KOPT-K1 (cell line): ENCODE results near the gene ADCY2.

Experiments
- H3K27ac ChIP-seq: fragments of 200-600 bp; sonication (generic); 2 replicates; pipeline ENCODE4 v1.5.1; 2016; ENCODE audit warnings: antibody characterized with exemption, mild to moderate bottlenecking, low read depth, low read length; ENCODE audit not compliant: poor library complexity, severe bottlenecking
- H3K36me3 ChIP-seq: fragments of 200-600 bp; sonication (generic); 2 replicates; pipeline ENCODE4 v1.5.1; 2017; ENCODE audit warnings: antibody characterized with exemption, mild to moderate bottlenecking, low read length, moderate library complexity; ENCODE audit not compliant: insufficient read depth
- H3K9me3 ChIP-seq: fragments of 200-600 bp; sonication (generic); 2 replicates; pipeline ENCODE4 v1.5.1; 2017; ENCODE audit warnings: antibody characterized with exemption, low read length, mild to moderate bottlenecking; ENCODE audit not compliant: insufficient read depth, poor library complexity, severe bottlenecking

The ADCY2 gene

DNA sequence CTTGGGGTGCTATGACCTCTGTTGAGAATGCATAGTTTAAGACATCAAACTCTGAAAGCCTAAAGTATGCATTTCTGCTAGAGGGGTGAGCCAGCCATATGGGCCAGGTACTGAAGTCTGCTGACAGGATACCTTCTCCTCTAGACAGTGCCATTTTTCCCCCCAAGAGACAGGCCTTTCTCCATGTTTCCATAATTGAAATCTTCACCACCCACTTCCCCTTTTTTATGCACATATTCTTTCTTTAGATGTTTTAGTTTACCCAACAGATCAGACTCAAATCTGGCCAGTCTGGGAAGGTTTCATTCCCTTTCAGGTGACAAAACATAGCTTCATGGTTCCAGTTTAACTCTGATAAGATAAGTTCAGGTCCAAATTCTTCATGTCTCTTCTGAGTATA lies 212.8 kb downstream of the ADCY2 start:
- Histone ChIP-seq H3K9me3 (no peaks in the 10 kb centered on the region), H3K36me3 (no peaks in the 10 kb centered on the region), H3K27ac (no peak overlapping the region)

DNA sequence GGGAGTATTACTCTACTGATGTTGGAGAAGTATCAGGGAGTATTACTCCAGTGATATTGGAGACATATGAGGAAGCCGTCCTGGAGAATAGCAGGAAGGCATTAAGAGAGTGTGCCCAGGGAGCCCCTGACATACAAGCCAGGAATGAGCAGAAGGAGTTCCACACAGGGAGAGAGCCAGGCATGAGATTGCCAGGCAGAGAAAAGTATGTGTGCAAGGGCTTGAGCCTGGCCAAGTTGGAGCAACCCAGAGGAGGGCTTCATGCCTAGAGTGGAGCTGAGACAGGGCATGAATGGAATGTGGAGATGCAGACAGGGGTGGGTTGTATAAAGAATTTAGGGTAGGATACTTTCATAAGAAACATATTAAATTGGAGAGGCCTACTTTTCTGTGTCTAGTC lies 213.8 kb downstream of the ADCY2 start:
- H3K9me3 ChIP-seq, result no peaks in the 10 kb centered on the region
- H3K27ac ChIP-seq, result no peak overlapping the region
- H3K36me3 ChIP-seq, result no peaks in the 10 kb centered on the region

DNA sequence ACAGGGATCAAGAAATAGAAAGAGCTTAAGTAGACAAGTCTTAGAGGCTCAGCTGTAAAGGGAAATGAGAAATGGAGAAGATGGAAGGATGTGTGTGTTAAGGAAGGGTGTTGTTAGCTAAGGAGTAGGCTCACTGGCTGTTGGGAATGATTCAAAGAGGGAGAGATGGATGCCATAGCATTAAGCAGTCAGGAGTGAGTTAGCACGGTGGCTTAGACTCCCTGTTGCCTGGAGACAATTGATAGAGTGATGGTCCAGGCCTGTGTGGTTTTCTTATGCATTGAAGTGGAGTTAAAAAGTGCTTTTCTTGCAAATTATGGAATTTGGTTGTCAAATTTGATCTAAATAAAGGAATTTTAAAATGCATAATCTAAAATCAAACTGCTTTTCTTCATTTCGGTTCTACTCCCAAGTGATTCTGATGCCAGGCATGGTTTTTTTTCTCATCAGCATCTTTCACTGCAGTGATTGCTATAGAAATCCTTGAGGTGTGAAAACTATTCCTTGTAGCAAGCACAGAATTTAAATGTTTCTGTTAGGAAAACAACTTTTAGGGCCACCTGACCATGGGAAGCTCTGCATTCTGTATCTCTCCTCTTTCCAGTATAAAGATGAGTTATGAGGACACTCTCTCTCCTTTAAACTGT lies 214.7 kb downstream of the ADCY2 start:
- Histone ChIP-seq H3K36me3 (no peaks in the 10 kb centered on the region), H3K27ac (no peak overlapping the region), H3K9me3 (no peaks in the 10 kb centered on the region)

DNA sequence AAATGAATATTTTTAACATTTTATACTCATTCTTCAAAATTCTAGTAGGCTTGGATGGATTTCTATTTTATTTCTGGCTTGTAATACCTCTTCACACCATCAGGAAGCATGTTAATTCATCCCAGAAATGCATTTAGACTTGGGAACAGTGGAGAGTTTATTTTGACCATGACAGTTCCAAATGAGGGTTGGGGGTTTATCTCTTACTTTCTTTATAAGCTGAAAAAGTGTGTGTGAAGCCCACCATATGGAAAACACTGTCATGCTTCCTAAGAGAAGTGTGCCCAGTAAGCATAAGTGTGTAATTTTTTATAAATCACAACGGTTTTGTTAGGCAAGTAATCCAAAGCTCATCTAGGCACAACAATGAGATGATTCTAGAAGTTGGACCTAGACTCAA lies 215.6 kb downstream of the ADCY2 start:
- no peak overlapping the region for H3K27ac ChIP-seq
- H3K9me3 ChIP-seq, result no peaks in the 10 kb centered on the region
- no peaks in the 10 kb centered on the region for H3K36me3 ChIP-seq

DNA sequence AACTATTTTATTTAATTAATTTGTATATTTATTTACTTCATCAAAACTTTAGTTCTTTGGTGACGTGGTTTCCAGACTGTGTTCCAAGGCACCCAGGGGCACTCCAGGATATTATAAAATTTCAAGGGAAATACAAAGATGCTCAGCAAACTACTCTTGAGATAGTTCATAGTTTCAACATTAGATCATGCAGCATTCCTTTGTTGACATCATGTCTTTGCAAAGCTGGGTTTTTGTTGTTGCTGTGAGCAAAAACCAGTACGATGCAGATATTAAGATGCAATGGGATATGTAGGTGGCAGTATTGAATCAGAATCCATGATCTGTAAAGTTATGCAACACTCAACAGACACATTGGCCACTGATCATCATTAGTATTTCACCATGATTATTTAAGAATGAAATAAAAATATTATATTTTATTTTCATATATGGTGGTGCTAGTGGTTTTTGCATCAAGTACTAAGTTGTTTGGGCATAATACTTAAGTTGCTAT lies 219.7 kb downstream of the ADCY2 start:
- Histone ChIP-seq H3K36me3 (no peaks in the 10 kb centered on the region), H3K27ac (no peak overlapping the region)

DNA sequence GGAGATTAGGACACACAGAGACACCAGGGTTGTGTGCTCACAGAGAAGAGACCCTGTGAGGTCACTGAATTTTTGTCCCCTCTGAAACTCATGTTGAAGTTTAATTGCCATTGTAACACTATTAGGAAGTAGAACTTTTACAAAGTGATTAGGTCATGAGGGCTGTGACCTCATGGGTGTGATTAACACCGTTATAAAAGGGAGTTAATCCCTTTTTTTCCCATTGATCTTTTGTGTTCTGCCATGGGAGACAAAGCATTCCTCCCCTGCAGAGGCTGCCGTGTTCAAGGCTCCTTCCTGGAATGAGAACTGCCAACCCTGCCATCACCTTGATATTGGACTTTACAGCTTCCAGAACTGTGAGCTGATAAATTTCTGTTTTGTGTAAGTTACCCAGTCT lies 221.0 kb downstream of the ADCY2 start:
- Histone ChIP-seq H3K27ac (no peak overlapping the region), H3K9me3 (no peaks in the 10 kb centered on the region), H3K36me3 (no peaks in the 10 kb centered on the region)

More for the DNA sequence above, 219.7 kb downstream of the ADCY2 start:
- no peaks in the 10 kb centered on the region for H3K9me3 ChIP-seq

DNA sequence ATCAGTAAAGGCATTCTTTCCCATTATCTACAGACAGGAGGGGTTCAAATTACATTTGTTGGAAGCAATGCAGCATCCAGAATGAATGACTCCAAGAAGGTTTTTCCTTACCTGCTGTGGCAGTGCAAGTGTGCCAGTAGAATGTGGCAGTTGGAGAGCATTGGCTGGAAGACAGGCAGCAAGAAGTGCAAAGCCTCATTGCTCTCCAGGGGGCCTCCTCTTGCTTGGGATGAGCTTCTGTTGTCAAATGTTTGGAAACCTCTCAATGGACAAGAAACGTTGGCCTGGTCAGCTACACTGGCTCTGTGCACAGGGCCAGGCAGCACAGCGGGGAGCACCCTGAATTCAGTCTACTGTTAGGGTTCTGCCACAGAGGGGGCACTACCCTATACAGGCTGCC lies 226.6 kb downstream of the ADCY2 start:
- Histone ChIP-seq H3K36me3 (no peaks in the 10 kb centered on the region), H3K27ac (no peak overlapping the region), H3K9me3 (no peaks in the 10 kb centered on the region)

DNA sequence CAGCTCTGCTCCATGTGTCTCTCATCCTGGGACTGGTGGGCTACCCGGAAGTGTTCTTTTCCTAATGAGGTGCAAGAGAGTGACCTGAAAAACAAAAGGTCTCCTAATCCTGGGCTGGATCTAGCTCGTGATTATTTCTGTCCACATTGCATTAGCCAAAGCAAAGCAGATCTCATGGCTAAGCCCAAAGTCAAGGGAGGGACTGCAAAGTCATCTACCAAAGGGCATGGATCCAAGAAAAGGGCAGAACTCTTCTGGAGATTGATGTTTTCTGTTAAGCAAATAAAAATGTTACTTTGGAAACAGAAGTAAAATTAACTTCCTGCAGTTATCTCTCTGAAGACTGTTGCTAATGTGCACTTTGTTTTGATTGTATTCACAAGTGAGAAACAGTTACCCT lies 229.8 kb downstream of the ADCY2 start:
- no peaks in the 10 kb centered on the region for H3K9me3 ChIP-seq
- H3K36me3 ChIP-seq, result no peaks in the 10 kb centered on the region
- H3K27ac ChIP-seq, result no peak overlapping the region

DNA sequence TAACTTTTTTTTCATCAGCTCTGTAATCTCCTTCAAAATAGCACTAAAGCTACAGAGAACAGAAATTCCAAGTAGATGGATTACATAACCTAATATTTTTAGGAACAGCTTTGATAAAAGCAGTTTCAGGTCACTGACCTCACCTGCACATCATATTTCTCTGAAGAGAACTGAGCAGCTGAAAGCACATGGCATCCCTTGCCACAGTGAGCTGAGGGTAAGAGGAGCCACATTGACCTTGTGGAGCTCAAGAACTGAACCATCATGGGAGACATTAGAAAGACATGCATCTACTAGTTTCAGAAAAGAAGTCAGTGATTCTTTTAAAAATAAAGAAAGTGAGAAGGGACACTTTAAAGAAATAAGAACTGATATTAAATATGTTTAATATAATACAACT lies 232.3 kb downstream of the ADCY2 start:
- no peaks in the 10 kb centered on the region for H3K9me3 ChIP-seq
- H3K27ac ChIP-seq, result no peak overlapping the region
- no peaks in the 10 kb centered on the region for H3K36me3 ChIP-seq

DNA sequence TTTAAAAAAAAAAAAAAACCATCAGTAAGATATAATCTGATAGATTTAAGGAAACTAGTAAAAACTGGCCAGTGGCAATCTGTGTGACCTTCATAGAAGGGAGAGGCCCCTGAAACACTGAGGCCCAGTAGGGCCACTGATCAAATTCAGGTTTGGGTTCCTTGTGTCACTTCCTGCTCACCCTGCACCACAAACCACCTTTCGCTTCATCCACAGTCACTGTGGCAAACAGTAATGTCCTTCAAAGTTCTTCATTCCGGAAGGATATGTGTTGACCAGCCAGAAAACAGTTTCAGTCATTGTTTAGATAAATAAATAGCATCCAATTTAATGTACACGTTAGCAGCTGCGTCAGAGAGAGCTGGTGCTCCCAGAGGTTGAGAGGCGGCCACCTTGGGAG lies 232.9 kb downstream of the ADCY2 start:
- no peaks in the 10 kb centered on the region for H3K36me3 ChIP-seq
- no peak overlapping the region for H3K27ac ChIP-seq
- no peaks in the 10 kb centered on the region for H3K9me3 ChIP-seq

DNA sequence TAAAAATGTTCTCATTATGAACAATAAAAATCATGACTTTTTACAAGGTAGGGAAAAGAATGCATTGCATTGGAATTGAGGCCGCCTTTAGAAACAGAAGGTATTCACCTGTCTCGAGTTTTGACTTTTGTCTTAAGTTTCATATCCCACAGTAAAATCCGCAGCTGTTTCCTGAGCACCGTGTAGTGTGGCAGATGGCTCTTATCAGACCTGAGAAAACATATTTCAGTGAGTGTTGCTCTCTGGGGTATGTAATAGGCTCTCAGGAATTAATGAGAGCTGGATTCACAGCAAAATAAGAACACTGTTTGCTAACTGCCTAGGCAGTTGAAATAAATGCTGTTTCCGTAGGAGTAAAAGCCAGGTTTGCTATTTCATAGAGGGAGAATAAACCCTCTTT lies 233.6 kb downstream of the ADCY2 start:
- no peaks in the 10 kb centered on the region for H3K36me3 ChIP-seq
- H3K9me3 ChIP-seq, result no peaks in the 10 kb centered on the region
- no peak overlapping the region for H3K27ac ChIP-seq

DNA sequence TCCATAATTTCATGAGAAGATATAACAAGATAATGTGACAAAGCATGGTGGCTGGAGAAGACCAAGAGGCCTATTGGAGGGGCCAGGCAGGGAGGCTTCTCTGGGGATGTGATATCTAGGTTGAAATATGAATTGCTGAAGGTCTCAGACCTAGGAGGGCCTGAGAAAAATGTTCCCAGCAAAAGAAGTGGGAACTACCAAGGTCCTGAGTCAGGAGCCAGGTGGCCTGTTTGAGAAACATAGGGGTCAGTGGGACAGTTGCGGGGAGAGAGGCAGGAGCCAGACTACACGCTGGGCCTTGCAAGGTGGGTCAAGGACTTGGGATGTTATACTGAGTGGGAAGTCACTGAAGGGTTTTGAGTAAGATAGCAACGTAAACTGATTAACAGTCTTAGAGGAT lies 238.9 kb downstream of the ADCY2 start:
- no peaks in the 10 kb centered on the region for H3K9me3 ChIP-seq
- no peak overlapping the region for H3K27ac ChIP-seq
- no peaks in the 10 kb centered on the region for H3K36me3 ChIP-seq

DNA sequence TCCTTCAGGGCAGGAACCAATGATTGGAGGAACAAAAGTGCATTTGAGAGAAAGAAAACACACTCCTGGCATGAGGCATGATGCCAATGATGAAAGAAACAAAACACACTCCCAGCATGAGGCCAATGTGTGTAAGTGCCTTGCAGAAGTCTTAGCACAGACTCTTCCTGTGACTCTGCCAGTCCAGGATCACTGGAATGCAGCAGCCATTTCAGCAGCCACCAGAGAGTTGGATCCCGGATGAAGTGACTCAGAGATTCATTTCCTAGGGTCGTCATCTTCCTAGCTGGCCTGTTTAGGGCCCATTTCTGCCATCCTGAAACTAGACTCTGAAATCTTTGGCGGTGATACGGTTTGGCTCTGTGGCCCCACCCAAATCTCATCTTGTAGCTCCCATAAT lies 242.5 kb downstream of the ADCY2 start:
- no peaks in the 10 kb centered on the region for H3K9me3 ChIP-seq
- H3K36me3 ChIP-seq, result no peaks in the 10 kb centered on the region
- H3K27ac ChIP-seq, result no peak overlapping the region

DNA sequence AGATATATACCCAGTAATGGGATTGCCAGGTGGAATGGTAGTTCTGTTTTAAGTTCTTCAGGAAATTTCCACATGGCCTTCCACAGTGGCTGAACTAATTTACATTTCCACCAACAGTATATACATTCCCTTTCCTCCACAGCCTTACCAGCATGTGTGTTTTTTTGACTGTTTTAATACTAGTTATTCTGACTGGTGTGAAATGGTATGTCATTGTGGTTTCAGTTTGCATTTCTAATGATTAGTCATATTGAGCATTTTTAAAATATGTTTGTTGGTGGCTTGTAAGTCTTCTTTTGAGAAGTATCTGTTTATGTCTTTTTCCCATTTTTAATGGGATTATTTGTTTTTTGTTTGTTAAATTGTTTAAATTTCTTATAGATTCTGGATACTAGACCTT lies 246.1 kb downstream of the ADCY2 start:
- Histone ChIP-seq H3K36me3 (no peaks in the 10 kb centered on the region), H3K27ac (no peak overlapping the region), H3K9me3 (no peaks in the 10 kb centered on the region)

DNA sequence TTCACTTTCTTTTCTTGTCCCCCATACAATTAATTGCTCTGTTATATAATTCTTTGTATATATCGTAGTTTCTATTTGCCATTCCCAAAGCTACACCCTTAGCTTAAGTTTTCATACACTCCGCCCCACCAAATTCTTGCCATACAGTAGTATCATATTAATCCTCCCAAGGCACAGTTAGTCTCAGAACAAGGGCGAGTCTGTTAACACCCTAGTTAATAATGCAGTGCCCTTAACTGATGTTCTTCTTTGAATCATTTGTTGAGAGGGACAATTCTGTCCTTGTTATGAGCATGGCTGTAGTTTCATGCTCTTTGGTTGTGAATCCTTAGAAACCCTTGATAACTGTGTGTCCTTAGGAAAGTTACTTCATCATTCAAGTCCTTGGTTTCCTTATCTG lies 248.8 kb downstream of the ADCY2 start:
- Histone ChIP-seq H3K27ac (no peak overlapping the region), H3K36me3 (no peaks in the 10 kb centered on the region), H3K9me3 (no peaks in the 10 kb centered on the region)

DNA sequence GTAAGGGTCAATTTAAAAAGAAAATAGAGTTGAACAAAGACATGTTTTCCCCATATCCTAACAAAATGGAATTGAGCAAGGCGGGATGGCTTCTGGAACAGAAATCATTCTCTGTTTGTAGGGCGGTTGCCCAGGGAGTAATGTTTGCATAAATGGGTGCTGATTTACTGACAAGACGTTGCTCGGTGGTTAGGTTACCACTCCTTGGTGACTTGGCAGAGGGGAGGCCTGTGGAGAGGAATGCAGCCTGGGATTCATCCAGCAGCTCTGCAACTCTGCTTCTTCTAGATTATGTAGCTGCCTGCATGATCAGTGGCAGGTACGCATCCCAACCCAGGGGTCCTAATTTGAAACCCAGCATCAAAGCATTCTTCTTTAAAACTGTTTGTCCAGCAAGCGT lies 254.8 kb downstream of the ADCY2 start:
- H3K9me3 ChIP-seq, result no peaks in the 10 kb centered on the region
- H3K27ac ChIP-seq, result no peak overlapping the region
- H3K36me3 ChIP-seq, result no peaks in the 10 kb centered on the region
